CD4-positive, alpha-beta T cell treated with Interleukin-6 for 4 hours (primary cell): ENCODE measurements around the gene SPATA25.
"Not testable (repeated sequence)": the region's sequence is repeated elsewhere in the genome, so short reads cannot be mapped to it uniquely, and the experiment has no call there.

ENCODE experiments used
- DNase-seq: peaks from one replicate; pipeline ENCODE4 v3.0.0-alpha.2; 2020; ENCODE audit warnings: mixed read lengths

The SPATA25 gene, protein sequence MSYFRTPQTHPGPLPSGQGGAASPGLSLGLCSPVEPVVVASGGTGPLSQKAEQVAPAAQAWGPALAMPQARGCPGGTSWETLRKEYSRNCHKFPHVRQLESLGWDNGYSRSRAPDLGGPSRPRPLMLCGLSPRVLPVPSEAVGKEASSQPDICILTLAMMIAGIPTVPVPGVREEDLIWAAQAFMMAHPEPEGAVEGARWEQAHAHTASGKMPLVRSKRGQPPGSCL

DNA sequence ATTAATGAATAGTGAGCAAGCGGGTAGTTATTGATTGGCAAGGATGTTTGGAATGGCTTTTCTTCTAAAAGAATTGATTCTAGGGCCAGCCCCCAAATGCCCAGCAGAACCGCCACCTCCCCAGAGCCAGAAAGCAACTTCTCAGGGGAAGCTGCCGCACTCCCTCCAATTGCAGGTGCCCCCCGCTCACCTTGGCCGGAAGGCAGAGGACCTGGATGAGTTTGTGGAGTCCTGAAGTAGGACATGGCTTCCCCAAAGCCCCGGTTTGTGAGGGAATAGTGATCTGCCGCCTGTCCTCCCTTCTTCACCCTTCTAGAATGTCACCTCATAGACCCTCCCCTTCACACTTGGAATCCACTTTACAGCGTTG lies at the start of gene SPATA25:
SPATA25 (minus strand) TSS at position 277 of the 370 bp plus-strand sequence; CDS start at position 245, 32 bp downstream.
- no peak for DNase-seq

DNA sequence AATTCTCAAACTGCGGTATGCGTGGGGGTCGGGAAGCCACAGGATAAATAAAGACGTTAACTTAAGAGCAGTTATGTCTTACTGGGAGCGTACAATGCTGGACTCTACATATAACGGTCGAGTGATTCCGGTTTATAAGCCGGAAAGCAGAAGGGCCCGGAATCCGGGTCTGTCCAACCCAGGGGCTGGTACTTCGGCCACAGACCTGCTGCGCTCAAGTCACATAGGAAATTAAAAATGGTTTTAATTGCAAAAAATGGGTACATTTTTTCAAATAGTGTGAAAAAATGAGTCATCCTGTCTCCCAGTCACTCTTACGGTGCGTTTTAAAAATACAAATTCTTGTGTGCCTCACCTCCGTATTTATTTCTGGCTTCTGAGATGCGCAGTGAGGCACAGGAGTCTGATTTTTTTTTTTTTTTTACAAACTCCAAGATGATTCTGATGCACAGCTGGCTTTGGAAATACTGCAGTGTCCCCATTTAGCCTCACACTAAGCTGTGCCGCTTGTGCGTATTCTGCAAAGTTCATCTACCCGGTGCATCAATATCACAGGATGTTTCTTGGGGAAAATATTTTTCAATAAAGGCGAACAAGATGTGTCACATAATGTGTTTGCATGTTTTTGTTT lies 48.1 kb upstream of the SPATA25 start:
- no peak for DNase-seq

DNA sequence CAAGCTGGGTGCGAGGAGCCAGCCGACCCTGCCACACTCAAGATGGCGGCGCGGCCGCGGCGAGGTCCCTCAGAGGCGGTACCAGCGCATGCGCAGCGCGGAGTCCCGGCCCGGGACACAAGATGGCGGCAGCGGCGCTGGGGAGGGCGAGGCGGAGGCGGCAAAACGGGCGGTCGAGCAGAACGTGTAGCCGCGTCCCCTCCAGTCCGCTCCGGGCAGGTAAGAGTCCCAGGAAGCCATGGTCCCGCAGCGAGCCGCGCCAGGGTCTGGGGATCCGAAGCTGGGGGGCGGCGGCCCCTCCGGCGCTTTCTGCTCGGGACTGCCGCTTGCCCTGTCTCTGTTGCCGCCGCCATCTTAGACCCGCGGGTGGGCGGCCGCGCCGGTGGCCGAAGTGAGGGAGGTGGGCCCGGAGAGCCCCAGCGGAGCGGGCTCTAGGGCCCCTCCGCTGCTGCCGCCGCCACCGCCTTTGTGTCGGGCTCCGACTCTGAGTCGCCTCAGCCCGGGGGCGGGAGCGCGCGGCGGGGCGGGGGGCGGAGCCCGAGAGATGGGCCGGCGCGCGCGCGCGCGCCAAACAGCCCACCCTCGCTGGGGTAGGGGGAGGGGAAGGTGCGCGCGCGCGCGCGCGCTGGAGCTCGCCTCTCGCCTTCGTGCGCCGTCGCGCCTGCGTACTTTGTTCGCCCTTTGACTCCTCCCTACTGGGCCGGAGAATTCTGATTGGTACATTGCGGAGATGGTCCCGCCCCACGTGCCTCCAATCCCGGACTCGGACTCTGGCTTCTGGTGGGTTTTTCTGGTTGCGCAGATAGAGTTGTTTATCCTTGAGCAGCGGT lies 47.4 kb upstream of the SPATA25 start, which contains the start of gene PCIF1:
PCIF1 (plus strand) TSS at position 98 of the 830 bp plus-strand sequence. CDS start 4,317 bp downstream, outside the sequence.
- peak; percentile 99 for DNase-seq

DNA sequence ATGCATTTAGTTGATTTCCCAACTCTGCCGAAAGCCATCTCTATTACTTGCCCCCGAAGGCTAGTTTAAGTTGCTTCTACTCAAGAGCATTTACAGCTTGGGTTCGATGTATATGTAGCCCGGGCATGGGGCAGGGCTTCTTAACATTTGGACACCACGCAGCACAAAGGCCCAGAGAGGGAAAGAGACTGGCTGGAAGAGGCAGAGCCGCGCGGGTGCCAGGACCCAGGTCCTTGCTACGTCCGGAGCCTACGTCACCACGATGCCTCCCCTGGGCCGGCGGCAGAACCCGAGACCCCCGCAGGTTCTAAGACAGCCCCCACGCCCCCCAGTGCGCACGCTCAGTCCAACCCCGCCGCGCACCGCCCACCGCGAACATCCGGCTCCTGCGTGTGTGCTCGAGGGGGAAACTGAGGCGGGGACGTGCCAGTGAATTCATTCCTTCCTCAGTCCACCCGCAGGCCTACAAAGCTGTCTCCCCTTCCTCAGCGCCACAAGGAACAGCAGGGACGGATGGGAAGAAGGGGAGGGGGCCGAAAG lies 46.7 kb upstream of the SPATA25 start:
- peak; percentile 70 for DNase-seq

DNA sequence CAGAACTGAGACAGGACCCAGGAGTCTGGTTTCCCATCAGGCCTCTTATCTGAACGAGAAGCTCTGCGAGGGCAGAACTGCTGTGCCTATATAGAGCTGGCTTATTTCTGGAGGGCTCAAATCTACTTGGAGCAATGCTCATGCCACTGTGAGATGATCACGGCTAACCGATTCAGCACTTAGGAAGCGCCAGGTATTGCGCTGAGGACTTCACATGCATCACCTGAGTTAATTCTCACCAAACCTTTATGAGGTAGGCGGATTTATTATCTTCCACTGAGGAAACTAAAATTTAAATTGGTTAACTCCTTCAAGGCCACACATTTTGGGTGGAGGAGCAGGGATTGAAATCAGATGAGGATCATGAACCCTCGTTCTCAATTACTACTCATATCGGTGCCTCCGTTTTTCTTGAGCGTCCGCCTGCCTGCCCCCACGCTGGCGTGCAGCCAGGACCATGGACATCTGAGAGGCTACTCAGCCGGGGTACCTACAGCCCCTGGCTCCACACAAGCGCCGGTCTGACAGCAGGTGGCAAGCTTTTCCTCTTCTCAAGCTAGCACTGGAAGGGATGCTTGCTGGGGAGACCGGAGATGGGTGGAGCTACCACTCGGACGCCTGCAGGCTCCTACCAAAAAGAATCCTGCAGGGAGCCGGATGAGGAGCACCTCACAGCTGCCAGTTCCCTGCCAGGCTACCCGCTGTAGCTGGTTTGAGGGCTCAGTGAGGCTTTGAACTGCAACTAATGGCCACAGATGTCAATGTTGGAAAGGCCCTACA lies 46.0 kb upstream of the SPATA25 start:
- DNase-seq: peak; percentile 75

DNA sequence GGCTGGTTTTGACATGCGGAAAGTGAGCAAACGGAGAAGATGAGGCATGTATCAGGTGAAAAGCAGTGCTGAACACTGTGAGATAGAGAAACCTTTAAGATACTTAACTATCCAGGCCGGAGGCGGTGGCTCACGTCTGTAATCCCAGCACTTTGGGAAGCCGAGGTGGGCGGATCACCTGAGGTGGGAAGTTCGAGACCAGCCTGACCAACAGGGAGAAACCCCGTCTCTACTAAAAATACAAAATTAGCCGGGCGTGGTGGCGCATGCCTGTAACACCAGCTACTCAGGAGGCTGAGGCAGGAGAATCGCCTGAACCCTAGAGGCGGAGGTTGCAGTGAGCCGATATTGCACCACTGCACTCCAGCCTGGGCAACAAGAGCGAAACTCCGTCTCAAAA lies 44.3 kb upstream of the SPATA25 start:
- not testable (repeated sequence) for DNase-seq

DNA sequence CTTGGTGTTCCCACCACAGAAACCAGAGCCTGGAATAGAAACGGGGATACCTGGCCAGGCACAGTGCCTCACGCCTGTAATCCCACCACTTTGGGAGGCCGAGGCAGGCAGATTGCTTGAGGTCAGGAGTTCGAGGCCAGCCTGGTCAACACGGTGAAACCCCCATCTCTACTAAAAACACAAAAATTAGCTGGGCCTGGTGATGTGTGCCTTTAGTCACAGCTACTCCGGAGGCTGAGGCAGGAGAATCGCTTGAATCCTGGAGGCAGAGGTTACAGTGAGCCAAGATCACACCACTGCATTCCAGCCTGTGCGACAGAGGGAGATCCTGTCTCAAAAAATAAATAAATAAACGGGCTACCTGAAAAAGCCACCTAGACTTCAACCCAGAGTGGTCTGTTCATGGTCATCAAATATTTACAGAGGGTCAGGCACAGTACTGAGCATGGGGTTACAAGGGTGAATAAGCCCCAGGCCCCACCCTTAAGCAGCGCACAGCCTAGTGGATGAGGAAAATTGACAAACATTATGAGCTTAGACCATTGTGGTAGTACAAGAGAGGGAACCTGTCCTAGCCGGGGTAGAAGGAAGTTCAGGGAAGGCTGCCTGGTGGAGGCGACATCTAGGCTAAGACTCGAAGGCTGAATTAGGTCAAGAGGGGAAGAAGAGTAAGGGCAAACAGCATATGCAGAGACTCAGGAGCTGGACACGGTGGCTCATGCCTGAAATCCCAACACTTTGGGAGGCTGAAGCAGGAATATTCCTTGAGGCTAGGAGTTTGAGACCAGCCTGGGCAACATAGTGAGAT lies 39.9 kb upstream of the SPATA25 start:
- DNase-seq: no peak

DNA sequence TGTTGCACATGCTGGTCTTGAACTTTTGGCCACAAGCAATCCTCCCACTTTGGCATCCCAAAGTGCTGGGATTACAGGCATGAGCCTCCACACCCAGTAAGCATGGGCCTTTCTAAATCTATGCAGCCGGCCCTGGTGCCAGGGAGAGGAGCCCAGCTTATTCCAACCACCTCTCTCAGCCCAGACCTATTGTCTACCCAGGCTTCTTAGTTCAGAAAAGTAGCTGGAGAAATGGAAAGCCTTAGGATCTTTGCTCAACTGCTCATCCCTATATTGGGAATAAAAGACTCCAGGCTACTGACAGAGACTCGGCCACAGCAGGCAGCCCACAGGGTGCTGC lies 39.3 kb upstream of the SPATA25 start:
- no peak for DNase-seq

DNA sequence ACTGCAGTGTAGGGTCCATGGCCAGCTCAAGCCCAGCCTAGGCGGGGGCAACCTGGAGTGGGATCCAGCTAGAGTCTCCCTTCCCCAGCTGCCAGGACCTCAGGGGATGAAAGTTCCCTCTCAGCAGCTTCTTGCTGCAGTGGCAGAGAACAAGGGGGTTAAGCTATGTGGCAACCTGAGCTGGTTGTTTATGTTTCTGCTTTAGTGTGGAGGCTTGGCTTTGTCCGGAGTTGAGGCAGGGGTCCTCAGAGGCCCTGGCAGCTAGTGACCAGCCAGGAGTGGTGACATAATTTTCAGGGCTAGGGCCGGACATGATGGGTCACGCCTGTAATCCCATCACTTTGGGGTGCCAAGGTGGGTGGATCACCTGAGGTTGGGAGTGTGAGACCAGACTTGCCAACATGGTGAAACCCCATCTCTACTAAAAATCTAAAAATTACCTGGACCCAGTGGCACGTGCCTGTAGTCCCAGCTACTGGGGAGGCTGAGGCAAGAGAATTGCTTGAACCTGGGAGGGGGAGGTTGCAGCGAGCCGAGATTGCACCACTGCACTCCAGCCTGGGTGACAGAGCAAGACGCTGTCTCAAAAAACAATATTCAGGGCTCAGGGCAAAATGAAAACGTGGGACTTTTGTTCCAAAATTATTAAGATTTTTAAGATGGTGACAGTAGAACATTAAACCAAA lies 38.5 kb upstream of the SPATA25 start:
- DNase-seq: no peak

DNA sequence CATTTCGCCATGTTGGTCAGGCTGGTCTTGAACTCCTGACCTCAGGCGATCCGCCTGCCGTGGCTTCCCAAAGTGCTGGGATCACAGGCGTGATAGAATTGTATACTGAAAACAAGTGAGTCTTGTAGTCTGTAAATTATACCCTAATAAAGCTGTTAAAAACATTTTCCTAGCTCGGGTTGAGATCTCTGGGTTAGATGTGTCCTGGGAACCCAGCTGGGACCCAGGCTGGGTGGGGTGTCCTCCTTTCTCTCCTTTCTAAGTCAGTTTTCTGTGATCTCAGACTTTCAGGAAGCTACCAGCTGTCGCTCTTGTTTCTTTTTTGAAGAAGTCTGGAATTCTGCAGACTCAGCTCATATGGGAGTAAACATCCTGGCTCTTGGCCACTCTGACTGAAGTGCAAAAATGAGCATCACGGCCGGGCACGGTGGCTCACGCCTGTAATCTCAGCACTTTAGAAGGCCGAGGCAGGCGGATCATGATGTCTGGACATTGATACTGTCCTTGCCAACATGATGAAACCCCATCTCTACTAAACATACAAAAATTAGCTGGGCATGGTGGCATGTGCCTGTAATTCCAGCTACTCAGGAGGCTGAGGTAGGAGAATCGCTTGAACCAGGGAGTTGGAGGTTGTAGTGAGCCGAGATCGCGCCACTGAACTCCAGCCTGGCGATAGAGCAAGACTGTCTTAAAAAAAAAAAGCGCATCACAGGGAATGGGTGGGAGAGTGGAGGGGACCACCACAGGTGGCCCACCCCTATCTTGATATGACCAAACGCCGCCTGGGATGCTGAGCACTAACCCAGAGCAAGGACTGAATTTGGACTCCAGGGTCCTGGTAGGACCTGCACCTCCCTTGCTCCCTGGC lies 37.2 kb upstream of the SPATA25 start:
- DNase-seq: no peak

DNA sequence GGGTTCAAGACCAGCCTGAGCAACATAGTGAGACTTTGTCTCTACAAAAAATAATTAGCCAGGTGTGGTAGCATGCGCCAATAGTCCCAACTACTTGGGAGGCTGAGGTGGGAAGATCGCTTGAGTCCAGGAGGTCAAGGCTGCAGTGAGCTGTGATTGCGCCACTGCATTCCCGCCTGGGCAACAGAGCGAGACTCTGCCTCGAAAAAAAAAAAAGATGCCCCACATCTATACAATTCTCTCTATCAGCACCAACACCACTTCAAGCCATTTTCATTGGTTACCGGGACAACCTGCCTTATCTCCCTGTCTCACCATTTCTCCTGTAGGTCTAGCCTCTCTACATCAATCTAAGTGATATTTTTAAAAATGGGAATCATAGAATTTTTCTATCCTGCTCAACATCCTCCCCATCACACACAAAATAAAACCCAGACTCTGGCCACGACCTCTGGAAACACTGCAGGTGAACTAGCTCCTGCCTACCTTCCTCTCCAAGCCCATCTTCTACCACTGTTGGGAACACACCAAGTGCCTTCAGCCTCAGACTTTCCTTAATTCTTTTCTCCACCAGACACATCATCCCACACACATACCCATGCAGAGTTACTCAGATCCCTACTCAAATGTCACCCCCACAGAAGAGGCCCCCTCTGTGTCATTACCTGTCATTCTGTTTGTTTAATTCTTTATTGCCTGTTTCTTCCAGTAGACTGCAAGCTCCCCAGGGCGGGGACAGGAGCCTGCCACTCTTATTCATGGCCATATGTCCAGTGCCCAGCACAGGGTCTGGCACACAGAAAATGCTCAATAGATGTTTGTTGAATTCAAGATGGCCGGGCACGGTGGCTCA lies 34.1 kb upstream of the SPATA25 start:
- no peak for DNase-seq

DNA sequence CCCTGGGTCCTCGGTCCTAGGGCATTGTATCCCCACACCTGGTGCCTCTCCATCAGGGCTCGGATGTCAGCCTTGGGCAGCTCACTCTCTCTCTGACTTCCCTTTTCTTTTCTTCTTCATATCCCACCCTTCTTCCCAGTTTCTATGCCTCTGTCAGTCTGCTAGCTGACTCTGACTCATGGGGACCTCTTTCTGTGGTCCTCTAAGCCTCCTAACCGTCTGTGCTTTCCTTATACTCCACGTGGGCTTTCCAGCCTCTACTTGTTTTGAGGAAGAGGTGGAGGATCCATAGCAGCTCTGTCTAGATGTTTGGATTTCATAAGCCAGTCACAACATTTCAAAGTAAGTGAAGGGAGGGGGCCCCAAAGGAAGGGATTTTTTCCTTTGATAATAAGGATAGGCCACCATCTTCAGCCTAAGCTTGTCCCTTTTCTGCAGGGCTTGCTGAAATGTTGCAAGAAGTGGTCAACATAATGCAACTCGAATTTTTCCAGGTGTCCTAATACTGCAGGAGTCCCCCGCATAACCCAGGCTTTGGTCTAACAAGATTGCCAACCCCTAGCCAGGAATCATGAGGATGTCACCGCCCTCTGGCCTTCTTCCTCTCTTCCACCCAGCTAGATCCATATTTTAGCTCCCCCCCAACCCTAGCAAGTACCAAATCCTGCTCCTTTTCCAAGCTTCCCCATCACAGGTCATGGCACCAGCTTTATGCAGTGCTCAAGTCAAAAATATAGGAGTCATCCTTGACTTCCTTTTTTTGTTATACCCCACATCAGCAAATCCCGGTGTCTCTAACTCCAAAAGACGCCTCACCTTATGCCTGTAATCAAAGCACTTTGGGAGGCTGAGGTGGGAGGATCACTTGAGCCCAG lies 33.3 kb upstream of the SPATA25 start:
- no peak for DNase-seq

DNA sequence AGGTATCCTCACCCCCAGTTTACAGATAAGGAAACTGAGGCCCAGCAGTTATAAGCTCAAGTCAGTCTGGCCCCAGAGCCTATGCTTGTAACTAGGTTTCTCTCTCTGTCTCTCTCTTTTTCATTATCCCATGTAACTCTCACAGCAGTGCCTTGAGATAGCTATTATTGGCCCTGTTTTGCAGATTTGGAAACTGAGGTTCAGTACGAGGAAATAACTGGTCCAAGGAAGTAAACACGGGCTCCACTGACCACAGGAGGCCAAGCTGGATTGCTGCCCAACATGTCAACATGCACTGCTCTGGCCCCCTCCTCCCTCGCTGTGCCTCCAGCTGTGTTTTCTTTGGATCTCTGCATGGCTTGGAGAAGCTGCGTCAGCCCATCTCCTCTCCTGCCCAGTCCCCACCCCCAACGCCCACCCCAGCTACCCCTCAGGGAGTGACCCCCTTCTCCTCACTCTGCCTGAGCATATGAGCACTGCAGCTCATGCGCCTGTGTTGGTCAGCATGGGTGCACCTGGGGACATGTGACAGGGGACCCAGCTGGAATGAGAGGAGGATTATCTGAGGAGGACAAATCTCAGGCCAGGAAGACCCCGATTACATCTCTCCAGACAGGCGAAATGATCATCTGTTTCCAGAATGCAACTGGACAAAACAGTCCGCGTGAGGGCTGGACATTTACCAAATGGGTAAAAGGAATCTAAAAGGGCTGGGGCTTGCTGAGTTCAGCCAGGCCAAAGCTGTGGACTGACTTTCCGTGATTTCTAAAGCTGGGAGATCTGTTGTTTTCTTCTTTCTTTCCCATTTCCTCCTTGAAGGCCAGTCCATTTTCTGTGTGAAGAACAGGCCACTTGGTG lies 32.3 kb upstream of the SPATA25 start:
- DNase-seq: no peak

DNA sequence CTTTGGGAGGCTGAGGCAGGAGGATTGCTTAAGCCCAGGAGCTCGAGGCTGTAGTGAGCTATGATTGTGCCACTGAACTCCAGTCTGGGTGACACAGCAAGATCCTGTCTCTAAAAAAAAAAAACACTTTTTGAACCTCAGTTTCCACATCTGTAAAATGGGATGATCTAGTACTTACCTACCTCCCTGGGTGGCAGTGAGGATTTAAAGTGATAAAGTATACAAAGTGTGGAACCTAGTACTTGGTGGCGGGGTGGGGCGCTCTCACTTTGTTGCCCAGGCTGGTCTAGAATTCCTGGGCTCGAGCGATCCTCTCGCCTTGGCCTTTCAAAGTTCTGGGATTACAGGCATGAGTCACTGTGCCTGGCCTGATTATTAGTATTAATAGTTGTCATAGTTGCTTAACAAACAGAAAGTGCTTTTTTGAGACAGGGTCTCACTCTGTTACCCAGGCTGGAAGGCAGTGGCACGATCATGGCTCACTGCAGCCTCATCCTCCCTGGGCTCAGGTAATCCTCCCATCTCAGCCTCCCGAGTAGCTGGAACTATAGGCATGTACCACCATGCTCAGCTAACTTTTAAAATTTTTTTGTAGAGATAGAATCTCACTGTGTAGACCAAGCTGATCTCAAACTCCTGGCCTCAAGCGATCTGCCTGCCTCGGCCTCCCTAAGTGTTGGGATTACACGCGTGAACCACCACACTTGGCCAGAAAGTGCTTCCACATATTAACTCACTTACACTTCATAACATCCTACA lies 31.5 kb upstream of the SPATA25 start:
- no peak for DNase-seq

DNA sequence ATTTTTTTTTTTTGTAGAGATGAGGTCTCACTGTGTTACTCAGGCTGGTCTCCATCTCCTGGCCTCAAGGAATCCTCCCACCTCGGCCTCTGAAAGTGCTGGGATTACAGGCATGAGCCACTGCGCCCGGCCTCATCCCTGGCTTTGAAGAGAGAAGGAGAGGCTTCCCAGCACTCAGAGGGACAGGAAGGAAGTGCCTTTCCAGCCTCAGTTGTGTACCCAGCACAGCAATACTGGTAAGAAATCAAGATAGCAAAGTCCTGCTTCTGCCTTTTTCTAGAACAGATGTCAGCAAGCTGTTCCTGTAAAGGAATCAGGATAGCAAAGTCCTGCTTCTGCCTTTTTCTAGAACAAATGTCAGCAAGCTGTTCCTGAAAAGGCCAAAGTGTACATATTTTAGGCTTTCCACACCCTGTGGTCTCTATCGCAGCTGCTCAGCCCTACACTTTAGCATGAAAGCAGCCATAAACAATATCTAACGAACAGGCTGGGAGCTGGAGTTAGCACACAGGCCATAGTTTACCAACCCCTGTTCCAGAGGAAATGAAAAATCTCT lies 30.8 kb upstream of the SPATA25 start:
- DNase-seq: no peak

DNA sequence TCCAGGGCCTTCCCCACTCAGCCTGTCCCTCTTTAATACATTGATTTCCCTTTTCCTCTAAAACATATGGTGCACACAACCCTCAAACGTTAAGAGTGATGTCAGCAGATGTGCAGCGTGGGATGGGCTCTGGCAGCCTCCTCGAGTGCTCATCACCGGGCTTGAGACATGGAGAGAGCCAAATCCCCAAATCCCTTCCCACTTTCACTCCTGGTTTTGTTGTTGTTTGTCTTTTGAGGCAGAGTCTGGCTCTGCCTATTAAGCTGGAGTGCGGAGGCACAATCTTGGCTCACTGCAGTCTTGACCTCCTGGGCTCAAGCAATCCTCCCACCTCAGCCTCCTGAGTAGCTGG lies 30.3 kb upstream of the SPATA25 start:
- DNase-seq: no peak
